A673 (cell line): ENCODE data around the gene MPI. TPM values are rescaled to one million over a fixed set of nuclear protein-coding genes. Genes with fewer than 3 reads are reported as not detected.

Source experiments
- BruUV-seq: library from RNA; stranded (reverse); fragments of 400-500 nt; replicated peaks from 2 replicates; lab custom pipeline; 2021; lab: Mats Ljungman, UMichigan
- CTCF ChIA-PET: fragments of 300-600 bp; sonication (Branson Sonifier 250); formaldehyde crosslinking; loops from one replicate; lab custom pipeline; 2022; ENCODE audit warnings: antibody characterized with exemption; lab: Charles Lee
- POLR2A ChIA-PET: fragments of 300-600 bp; sonication (Branson Sonifier 250); formaldehyde crosslinking; loops from one replicate; lab custom pipeline; 2022; ENCODE audit warnings: antibody characterized with exemption; ENCODE audit not compliant: low non-redundant PET; lab: Charles Lee
- DNase-seq: peaks from one replicate; pipeline ENCODE4 v3.0.0-alpha.2; 2015; ENCODE audit warnings: low spot score
- H3K27ac ChIP-seq: fragments of 200-600 bp; sonication (generic); 2 replicates; pipeline ENCODE4 v1.5.1; 2016; ENCODE audit warnings: mixed run types, low read depth, mild to moderate bottlenecking, mixed read lengths, antibody characterized with exemption, low read length; ENCODE audit not compliant: poor library complexity, severe bottlenecking
- H3K27me3 ChIP-seq: fragments of 200-600 bp; sonication (generic); replicated peaks from 2 replicates; pipeline ENCODE4 v1.6.1; 2017; ENCODE audit warnings: mixed run types, low read depth, mild to moderate bottlenecking, mixed read lengths, antibody characterized with exemption, low read length; ENCODE audit not compliant: insufficient read depth, poor library complexity
- H3K36me3 ChIP-seq: fragments of 200-600 bp; sonication (generic); 2 replicates; pipeline ENCODE4 v1.6.1; 2016; ENCODE audit warnings: mixed run types, mild to moderate bottlenecking, mixed read lengths, antibody characterized with exemption, low read length; ENCODE audit not compliant: insufficient read depth, poor library complexity, severe bottlenecking
- H3K4me1 ChIP-seq: fragments of 200-600 bp; sonication (generic); 2 replicates; pipeline ENCODE4 v1.6.1; 2017; ENCODE audit warnings: mixed run types, mild to moderate bottlenecking, mixed read lengths, antibody characterized with exemption, low read length; ENCODE audit not compliant: insufficient read depth, poor library complexity, severe bottlenecking
- H3K4me3 ChIP-seq: fragments of 200-600 bp; sonication (generic); 2 replicates; pipeline ENCODE4 v1.5.1; 2016; ENCODE audit warnings: low read depth, mixed run types, mild to moderate bottlenecking, mixed read lengths, low read length; ENCODE audit not compliant: poor library complexity, severe bottlenecking
- H3K9me3 ChIP-seq: fragments of 200-600 bp; sonication (generic); 2 replicates; pipeline ENCODE4 v1.6.1; 2016; ENCODE audit warnings: mixed run types, low read depth, mild to moderate bottlenecking, mixed read lengths, antibody characterized with exemption, low read length; ENCODE audit not compliant: poor library complexity, severe bottlenecking
- EZH2 ChIP-seq: fragments of 200-600 bp; sonication (generic); IDR thresholded peaks from 2 replicates; pipeline ENCODE4 v1.6.1; 2017; ENCODE audit warnings: borderline replicate concordance, low read depth, mild to moderate bottlenecking, mixed read lengths, antibody characterized with exemption, low read length; ENCODE audit not compliant: poor library complexity, severe bottlenecking
- intact Hi-C: fragments of 100-400 bp; cut with micrococcal nuclease; formaldehyde crosslinking; loops from one replicate; pipeline ENCODE4 v1.10.0; 2022; ENCODE audit not compliant: unreplicated experiment
- microRNA-seq: library from miRNA; unstranded; fragments of <30 nt; microRNA quantifications from one replicate; pipeline ENCODE4 v1.2.0, GENCODE V29; 2021
- total RNA-seq: library from RNA; stranded (reverse); gene quantifications from 2 replicates; pipeline ENCODE4 v1.2.3, GENCODE V29; 2021
- TF ChIP-seq, protein P1 (sequence below): fragments of 300-800, 200-600 bp; sonication (generic); conservative IDR thresholded peaks from 2 replicates; pipeline ENCODE4 v1.5.1; 2017; ENCODE audit warnings: low read depth, mild to moderate bottlenecking, antibody characterized with exemption, low read length, moderate library complexity, mixed read lengths

MPI gene
- total RNA-seq, 1 experiment from 2014 or later = 48.2 TPM

DNA sequence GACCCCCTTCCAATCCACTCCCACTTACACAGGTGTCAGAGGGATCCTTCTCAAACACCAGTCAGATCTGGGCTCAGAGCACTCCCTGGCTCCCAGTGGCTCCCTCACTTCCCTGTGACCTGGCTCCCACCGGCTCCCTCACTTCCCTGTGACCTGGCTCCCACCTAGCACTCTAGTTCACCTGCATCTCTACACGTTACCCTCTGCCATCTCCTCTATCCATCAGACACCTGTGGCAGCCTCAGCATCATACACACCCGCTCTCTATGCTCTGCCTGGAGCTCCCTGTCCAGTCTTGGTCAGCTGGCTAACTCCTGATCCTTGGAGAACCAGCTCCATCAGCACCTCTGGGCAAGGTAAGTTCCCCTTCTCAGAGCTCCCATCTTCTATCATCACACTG is 61.2 kb downstream of the MPI start:
- no TSS peak for BruUV-seq
- Histone ChIP-seq H3K4me1 (peaks cover 24% of the 10 kb centered on the region), H3K9me3 (no peaks in the 10 kb centered on the region), H3K27me3 (no peaks in the 10 kb centered on the region), H3K27ac (no peak overlapping the region), H3K4me3 (no peak overlapping the region), H3K36me3 (no peaks in the 10 kb centered on the region)
- POLR2A ChIA-PET = no interaction called here
- DNase-seq = no peak
- CTCF ChIA-PET = interaction anchor here (0.6 to 1.7 kb wide), 7 partner anchors 13 to 431 kb away, joined by 3 to 21 read pairs (median 4); no protein-coding TSS in a partner anchor
- TF ChIP-seq, protein P1, sequence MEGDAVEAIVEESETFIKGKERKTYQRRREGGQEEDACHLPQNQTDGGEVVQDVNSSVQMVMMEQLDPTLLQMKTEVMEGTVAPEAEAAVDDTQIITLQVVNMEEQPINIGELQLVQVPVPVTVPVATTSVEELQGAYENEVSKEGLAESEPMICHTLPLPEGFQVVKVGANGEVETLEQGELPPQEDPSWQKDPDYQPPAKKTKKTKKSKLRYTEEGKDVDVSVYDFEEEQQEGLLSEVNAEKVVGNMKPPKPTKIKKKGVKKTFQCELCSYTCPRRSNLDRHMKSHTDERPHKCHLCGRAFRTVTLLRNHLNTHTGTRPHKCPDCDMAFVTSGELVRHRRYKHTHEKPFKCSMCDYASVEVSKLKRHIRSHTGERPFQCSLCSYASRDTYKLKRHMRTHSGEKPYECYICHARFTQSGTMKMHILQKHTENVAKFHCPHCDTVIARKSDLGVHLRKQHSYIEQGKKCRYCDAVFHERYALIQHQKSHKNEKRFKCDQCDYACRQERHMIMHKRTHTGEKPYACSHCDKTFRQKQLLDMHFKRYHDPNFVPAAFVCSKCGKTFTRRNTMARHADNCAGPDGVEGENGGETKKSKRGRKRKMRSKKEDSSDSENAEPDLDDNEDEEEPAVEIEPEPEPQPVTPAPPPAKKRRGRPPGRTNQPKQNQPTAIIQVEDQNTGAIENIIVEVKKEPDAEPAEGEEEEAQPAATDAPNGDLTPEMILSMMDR = no peak
- TF ChIP-seq EZH2 = no peak
- intact Hi-C loops = loop anchor here (5.0 kb wide), 1 partner anchor 314 kb away; no protein-coding TSS in a partner anchor

Small RNAs within 50 kb of the gene (microRNA-seq; reads per million reads assigned to microRNA genes)
- 14.3 reads per million, percentile 37 among the genes with 10 or more reads in this experiment for gene MIR6882

Other genes with a start within 250 kb of the MPI start
- gene EDC3, start 194.0 kb upstream of the MPI start, total RNA-seq = 62.6 and 65.2 TPM in 2 replicates
- 0.33 and 0.62 TPM in 2 replicates for gene CYP1A1, start 164.5 kb upstream of the MPI start, total RNA-seq
- gene CYP1A2, start 141.2 kb upstream of the MPI start, total RNA-seq = not detected in 2 replicates
- 90.8 and 103 TPM in 2 replicates for gene CSK, start 108.0 kb upstream of the MPI start, total RNA-seq
- 0.80 TPM in 1 of 2 replicates, not detected in the other for gene LMAN1L, start 77.2 kb upstream of the MPI start, total RNA-seq
- 0.17 and 0.28 TPM in 2 replicates for gene CPLX3, start 63.4 kb upstream of the MPI start, total RNA-seq
- gene ULK3, start 46.9 kb upstream of the MPI start, total RNA-seq = 53.3 and 58.3 TPM in 2 replicates
- gene SCAMP2, start 16.7 kb upstream of the MPI start, total RNA-seq = 77.9 and 94.4 TPM in 2 replicates
- gene FAM219B, start 16.8 kb downstream of the MPI start, total RNA-seq = 86.6 and 93.2 TPM in 2 replicates
- 354 and 357 TPM in 2 replicates for gene COX5A, start 48.0 kb downstream of the MPI start, total RNA-seq
- gene RPP25, start 66.7 kb downstream of the MPI start, total RNA-seq = 20.6 and 22.5 TPM in 2 replicates
- 3.8 and 5.8 TPM in 2 replicates for gene SCAMP5, start 105.5 kb downstream of the MPI start, total RNA-seq
- gene PPCDC, start 133.5 kb downstream of the MPI start, total RNA-seq = 13.3 and 18.9 TPM in 2 replicates